ENCODE results near the gene OR4D1.

OR4D1 gene

GRCh38 chr17:58172369-58173071 lies 24.3 kb downstream of the OR4D1 start:
- TF ChIP-seq POLR2A (IDR thresholded peaks at IDR 0.05; ENCODE audit: low read length) (no peak), GATA1 (IDR thresholded peaks at IDR 0.05; ENCODE audit: low read depth, low read length) (no peak)
- DNase-seq, result peak; percentile 35 to 39

DNA sequence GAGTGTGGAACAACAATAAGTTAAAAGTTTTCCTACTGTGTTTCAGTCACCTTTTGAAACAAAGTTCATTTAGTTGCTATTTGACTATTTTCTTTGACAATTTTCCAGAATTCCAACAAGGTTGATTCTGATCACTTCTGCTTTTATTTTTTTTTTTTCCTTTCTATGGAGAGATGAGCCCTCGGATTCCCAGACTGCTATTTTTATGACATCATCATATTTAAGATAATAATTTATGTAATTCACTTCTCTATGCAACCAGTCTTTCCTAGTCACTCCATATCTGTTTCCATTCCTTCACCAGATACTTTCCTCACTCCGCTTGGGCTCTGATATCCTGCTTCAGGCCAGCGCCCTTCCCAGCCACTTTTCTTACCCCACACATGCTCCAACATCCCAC lies 26.7 kb downstream of the OR4D1 start:
- no peak for TF ChIP-seq POLR2A (IDR thresholded peaks at IDR 0.05; ENCODE audit: low read length)
- no peak for TF ChIP-seq GATA1 (IDR thresholded peaks at IDR 0.05; ENCODE audit: low read depth, low read length)

DNA sequence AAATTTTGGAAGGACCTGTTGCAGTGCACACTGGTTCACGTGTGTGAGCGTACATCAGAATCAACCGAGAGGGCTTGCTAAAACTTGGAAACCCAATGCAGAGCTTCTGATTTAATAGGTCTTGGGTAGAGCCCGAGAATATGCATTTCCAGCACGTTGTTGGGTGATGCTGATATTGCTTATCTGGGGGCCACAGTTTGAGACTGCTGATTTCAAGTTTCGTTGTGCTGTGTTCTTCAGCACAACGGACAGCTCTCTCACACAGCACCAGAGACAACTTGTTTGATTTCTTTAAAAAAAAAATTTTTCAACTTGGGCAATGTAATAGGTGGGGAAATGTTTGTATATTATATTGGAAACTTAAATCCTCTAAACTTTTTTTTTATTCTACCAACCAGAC lies 28.0 kb downstream of the OR4D1 start:
- TF ChIP-seq GATA1 (IDR thresholded peaks at IDR 0.05; ENCODE audit: low read depth, low read length), result no peak
- DNase-seq, result peak; percentile 53 to 76

More for the DNA sequence above, 26.7 kb downstream of the OR4D1 start:
- DNase-seq, result no peak

DNA sequence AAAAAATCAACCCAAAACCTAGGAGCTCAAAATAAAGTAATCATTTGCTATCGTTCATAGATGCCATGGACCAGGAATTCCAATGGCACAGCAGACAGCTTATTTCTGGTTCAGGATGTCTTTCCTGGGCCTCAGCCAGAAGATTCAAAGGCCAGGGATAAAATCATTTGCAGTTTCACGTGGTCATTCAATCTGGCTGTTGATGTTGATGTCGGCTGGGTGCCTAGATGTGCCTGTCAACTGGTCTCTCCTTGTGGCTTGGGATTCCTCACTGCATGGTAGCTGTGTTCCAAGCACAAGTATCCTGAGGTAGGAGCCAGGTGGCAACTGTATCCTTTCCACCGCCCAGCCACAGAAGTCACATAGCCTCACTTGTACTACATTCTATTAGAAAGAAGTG lies 33.6 kb downstream of the OR4D1 start:
- TF ChIP-seq POLR2A (IDR thresholded peaks at IDR 0.05; ENCODE audit: low read length) (no peak), GATA1 (IDR thresholded peaks at IDR 0.05; ENCODE audit: low read depth, low read length) (no peak)
- no peak for DNase-seq

GRCh38 chr17:58183514-58183913 lies 35.3 kb downstream of the OR4D1 start:
- no peak for TF ChIP-seq GATA1 (IDR thresholded peaks at IDR 0.05; ENCODE audit: low read depth, low read length)
- TF ChIP-seq POLR2A (IDR thresholded peaks at IDR 0.05; ENCODE audit: low read length), result no peak
- DNase-seq, result no peak

GRCh38 chr17:58184308-58184985 lies 36.3 kb downstream of the OR4D1 start:
- TF ChIP-seq GATA1 (IDR thresholded peaks at IDR 0.05; ENCODE audit: low read depth, low read length) (no peak), POLR2A (IDR thresholded peaks at IDR 0.05; ENCODE audit: low read length) (no peak)
- DNase-seq, result no peak

- DNase-seq, result peak; percentile 42 to 68
- peak; percentile 40 for TF ChIP-seq GATA1 (IDR thresholded peaks at IDR 0.05; ENCODE audit: low read depth, low read length)
- TF ChIP-seq POLR2A (IDR thresholded peaks at IDR 0.05; ENCODE audit: low read length), result no peak
Measured at GRCh38 chr17:58184986-58185761, 37.0 kb downstream of the OR4D1 start.

GRCh38 chr17:58186591-58186990 lies 38.4 kb downstream of the OR4D1 start:
- TF ChIP-seq POLR2A (IDR thresholded peaks at IDR 0.05; ENCODE audit: low read length) (no peak), GATA1 (IDR thresholded peaks at IDR 0.05; ENCODE audit: low read depth, low read length) (no peak)
- no peak for DNase-seq

GRCh38 chr17:58187063-58187462 lies 38.9 kb downstream of the OR4D1 start:
- DNase-seq, result no peak
- no peak for TF ChIP-seq GATA1 (IDR thresholded peaks at IDR 0.05; ENCODE audit: low read depth, low read length)
- no peak for TF ChIP-seq POLR2A (IDR thresholded peaks at IDR 0.05; ENCODE audit: low read length)

DNA sequence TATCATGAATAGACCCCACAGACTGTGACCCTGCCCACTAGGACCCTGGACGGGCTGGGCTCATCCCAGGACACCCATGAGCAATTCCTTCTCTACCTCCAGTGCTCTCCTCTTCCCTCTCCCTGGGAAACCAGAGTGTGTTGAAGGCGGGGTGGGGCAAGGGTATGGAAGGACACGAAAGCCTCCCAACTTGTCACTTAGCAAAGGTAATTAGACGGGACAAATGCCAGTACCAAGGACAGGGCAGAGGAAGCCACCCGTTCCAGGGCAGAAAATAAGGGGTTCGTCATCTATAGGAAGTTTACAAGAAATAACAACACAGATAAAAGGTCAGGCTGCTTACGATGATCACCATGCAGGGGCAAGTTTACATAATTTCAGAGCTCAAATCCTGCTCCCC lies 39.5 kb downstream of the OR4D1 start:
- DNase-seq, result no peak

DNA sequence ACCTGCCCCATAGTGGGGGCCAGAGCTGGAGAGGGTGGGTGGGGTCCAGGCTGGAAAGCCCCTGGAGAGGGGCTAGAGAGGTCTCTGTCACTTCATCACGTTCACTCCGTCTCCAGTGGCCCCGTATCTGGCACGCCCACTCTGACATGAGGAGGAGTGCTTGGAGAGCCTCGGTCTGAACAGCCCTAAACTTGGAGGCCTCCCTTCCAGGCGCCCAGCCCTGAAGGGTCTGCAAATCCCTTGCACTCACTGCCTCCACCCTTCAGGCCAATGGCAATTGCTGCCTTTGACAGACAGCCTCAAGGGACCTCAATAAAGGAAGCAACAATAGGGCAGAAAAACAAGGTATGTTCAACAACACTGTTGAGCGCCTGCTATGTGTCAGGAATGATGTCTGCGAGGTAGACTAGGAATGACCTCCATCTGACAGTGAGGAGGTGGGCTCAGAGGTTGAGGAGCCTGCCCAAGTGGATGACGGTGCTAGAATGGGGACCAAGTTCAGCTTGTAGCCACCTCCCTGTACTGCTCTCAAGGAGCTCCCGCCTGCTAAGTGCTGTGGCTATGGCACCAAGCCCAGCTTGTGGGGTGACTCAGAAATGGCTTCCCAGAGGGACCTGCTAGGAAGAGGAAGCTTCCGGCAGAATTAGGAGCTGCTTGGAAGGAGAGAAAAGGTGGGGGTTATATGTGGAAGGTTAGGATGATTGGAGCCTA lies 41.4 kb downstream of the OR4D1 start:
- peak; percentile 52 to 53 for DNase-seq
- TF ChIP-seq POLR2A (IDR thresholded peaks at IDR 0.05; ENCODE audit: low read length), result no peak
- TF ChIP-seq GATA1 (IDR thresholded peaks at IDR 0.05; ENCODE audit: low read depth, low read length), result no peak

More for the DNA sequence above, 39.5 kb downstream of the OR4D1 start:
- TF ChIP-seq POLR2A (IDR thresholded peaks at IDR 0.05; ENCODE audit: low read length), result no peak
- no peak for TF ChIP-seq GATA1 (IDR thresholded peaks at IDR 0.05; ENCODE audit: low read depth, low read length)

- peak; percentile 23 to 25 for DNase-seq
- no peak for TF ChIP-seq GATA1 (IDR thresholded peaks at IDR 0.05; ENCODE audit: low read depth, low read length)
Measured at GRCh38 chr17:58191241-58191896, 43.2 kb downstream of the OR4D1 start.

GRCh38 chr17:58192612-58193011 lies 44.4 kb downstream of the OR4D1 start, which contains the start of gene EPX:
Gene EPX (plus strand): TSS chr17:58192726. CDS start chr17:58192847, 121 bp downstream.
- TF ChIP-seq GATA1 (IDR thresholded peaks at IDR 0.05; ENCODE audit: low read depth, low read length), result no peak
- no peak for TF ChIP-seq POLR2A (IDR thresholded peaks at IDR 0.05; ENCODE audit: low read length)
- DNase-seq, result no peak

Measured in erythroblast (primary cell).